Vagina (tissue), 2 donors: ENCODE measurements around the gene ZNF107.
"Not testable (repeated sequence)": the region's sequence is repeated elsewhere in the genome, so short reads cannot be mapped to it uniquely, and the experiment has no call there.

Experiments used
- POLR2A ChIP-seq, 2 donors: fragments of 450-650 bp; IDR thresholded peaks; one replicate each; pipeline ENCODE4 v1.6.1; 2017; ENCODE audit warnings: antibody characterized with exemption in 2 of 2, mild to moderate bottlenecking in 2 of 2, moderate library complexity in 2 of 2
- POLR2AphosphoS5 ChIP-seq, 2 donors: sonication (generic); formaldehyde crosslinking; IDR thresholded peaks; one replicate each; pipeline ENCODE4 v1.9.0; 2017; ENCODE audit warnings: antibody characterized with exemption in 2 of 2, mild to moderate bottlenecking in 2 of 2, low read depth in 1 of 2; ENCODE audit not compliant: insufficient read depth in 1 of 2
- TF ChIP-seq, protein P1 (sequence below), 3 experiments: fragments of 450-650 bp in 2 of 3; fragments of 200-600 bp in 1 of 3; sonication (generic) in 1 of 3; IDR thresholded peaks; one replicate each; pipeline ENCODE4 v1.5.1; 2017 to 2019; ENCODE audit warnings: antibody characterized with exemption in 3 of 3, mild to moderate bottlenecking in 2 of 3, moderate library complexity in 2 of 3

DNA sequence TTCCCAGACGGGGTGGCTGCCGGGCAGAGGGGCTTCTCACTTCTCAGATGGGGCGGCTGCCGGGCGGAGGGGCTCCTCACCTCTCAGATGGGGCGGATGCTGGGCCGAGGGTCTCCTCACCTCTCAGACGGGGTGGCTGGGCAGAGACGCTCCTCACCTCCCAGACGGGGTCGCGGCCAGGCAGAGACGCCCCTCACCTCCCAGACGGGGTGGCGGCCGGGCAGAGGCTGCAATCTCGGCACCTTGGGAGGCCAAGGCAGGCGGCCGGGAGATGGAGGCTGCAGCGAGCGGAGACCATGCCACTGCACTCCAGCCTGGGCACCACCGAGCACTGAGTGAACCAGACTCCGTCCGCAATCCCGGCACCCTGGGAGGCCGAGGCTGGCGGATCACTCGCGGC, 73.0 kb downstream of the ZNF107 start:
- TF ChIP-seq, protein P1, sequence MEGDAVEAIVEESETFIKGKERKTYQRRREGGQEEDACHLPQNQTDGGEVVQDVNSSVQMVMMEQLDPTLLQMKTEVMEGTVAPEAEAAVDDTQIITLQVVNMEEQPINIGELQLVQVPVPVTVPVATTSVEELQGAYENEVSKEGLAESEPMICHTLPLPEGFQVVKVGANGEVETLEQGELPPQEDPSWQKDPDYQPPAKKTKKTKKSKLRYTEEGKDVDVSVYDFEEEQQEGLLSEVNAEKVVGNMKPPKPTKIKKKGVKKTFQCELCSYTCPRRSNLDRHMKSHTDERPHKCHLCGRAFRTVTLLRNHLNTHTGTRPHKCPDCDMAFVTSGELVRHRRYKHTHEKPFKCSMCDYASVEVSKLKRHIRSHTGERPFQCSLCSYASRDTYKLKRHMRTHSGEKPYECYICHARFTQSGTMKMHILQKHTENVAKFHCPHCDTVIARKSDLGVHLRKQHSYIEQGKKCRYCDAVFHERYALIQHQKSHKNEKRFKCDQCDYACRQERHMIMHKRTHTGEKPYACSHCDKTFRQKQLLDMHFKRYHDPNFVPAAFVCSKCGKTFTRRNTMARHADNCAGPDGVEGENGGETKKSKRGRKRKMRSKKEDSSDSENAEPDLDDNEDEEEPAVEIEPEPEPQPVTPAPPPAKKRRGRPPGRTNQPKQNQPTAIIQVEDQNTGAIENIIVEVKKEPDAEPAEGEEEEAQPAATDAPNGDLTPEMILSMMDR (IDR thresholded peaks at IDR 0.05): not testable (repeated sequence)
- not testable (repeated sequence) for TF ChIP-seq POLR2A (IDR thresholded peaks at IDR 0.05); POLR2AphosphoS5 (IDR thresholded peaks at IDR 0.05; ENCODE audit: insufficient read depth in 1 of 2, low read depth in 1 of 2)
